ENCODE measurements around the gene USP6NL. TPM values are rescaled to one million over a fixed set of nuclear protein-coding genes. Genes with fewer than 3 reads are reported as not detected.

USP6NL gene
- total and polyA plus RNA-seq, 7 donors = 9.2 to 11.4 (median 10.8) TPM

- no peak overlapping the region for H3K27ac ChIP-seq
- WGBS, 2 donors = 83 to 91% methylated on average over 6 of the region's 6 CpGs
- H3K9me3 ChIP-seq = no peaks in the 10 kb centered on the region
- intact Hi-C loops (cut with DNase I) = no loop called here
- peaks cover 0 to 8% (median 0%) of the 10 kb centered on the region in 4 donors for H3K36me3 ChIP-seq
- no peaks in the 10 kb centered on the region for H3K27me3 ChIP-seq
- peaks cover 0 to 13% (median 6%) of the 10 kb centered on the region in 4 donors for H3K4me1 ChIP-seq
- no peak overlapping the region for H3K4me3 ChIP-seq
- no peak for DNase-seq
- TF ChIP-seq POLR2AphosphoS5 (IDR thresholded peaks at IDR 0.05) = no peak
- no peak for TF ChIP-seq EP300 (IDR thresholded peaks at IDR 0.05)
- TF ChIP-seq POLR2A (IDR thresholded peaks at IDR 0.05) = no peak
- no peak for TF ChIP-seq CTCF (IDR thresholded peaks at IDR 0.05)
Measured at GRCh38 chr10:11483201-11484148, 128.0 kb downstream of the USP6NL start.

GRCh38 chr10:11482306-11482705, 129.1 kb downstream of the USP6NL start:
- Histone ChIP-seq H3K27ac (no peak overlapping the region), H3K4me3 (no peak overlapping the region), H3K9me3 (no peaks in the 10 kb centered on the region), H3K4me1 (peaks cover 0 to 25% (median 13%) of the 10 kb centered on the region in 4 donors), H3K27me3 (no peaks in the 10 kb centered on the region), H3K36me3 (peaks cover 0 to 8% (median 0%) of the 10 kb centered on the region in 4 donors)
- intact Hi-C loops (cut with DNase I) = no loop called here
- DNase-seq = no peak
- TF ChIP-seq POLR2A (IDR thresholded peaks at IDR 0.05) (no peak), EP300 (IDR thresholded peaks at IDR 0.05) (no peak), POLR2AphosphoS5 (IDR thresholded peaks at IDR 0.05) (no peak), CTCF (IDR thresholded peaks at IDR 0.05) (no peak)

GRCh38 chr10:11480687-11481086, 130.8 kb downstream of the USP6NL start:
- TF ChIP-seq CTCF (IDR thresholded peaks at IDR 0.05) (no peak), POLR2A (IDR thresholded peaks at IDR 0.05) (no peak), POLR2AphosphoS5 (IDR thresholded peaks at IDR 0.05) (no peak), EP300 (IDR thresholded peaks at IDR 0.05) (no peak)
- no peak for DNase-seq
- Histone ChIP-seq H3K36me3 (peaks cover 0 to 8% (median 0%) of the 10 kb centered on the region in 4 donors), H3K27me3 (no peaks in the 10 kb centered on the region), H3K9me3 (no peaks in the 10 kb centered on the region), H3K4me1 (peaks cover 0 to 30% (median 19%) of the 10 kb centered on the region in 4 donors), H3K4me3 (no peak overlapping the region), H3K27ac (no peak overlapping the region)
- intact Hi-C loops (cut with DNase I) = no loop called here
- 90 to 97% methylated on average over 4 of the region's 4 CpGs for WGBS, 2 donors

- H3K4me1 ChIP-seq = peaks cover 0 to 34% (median 20%) of the 10 kb centered on the region in 4 donors
- TF ChIP-seq EP300 (IDR thresholded peaks at IDR 0.05) = no peak
- TF ChIP-seq POLR2A (IDR thresholded peaks at IDR 0.05) = no peak
- H3K27ac ChIP-seq = peak overlapping the region in 2 of 4 donors; percentile 23 to 26
- no peak for DNase-seq
- no peaks in the 10 kb centered on the region for H3K9me3 ChIP-seq
- H3K27me3 ChIP-seq = no peaks in the 10 kb centered on the region
- no peak overlapping the region for H3K4me3 ChIP-seq
- intact Hi-C loops (cut with DNase I) = no loop called here
- 86 to 98% methylated on average over 7 of the region's 7 CpGs for WGBS, 2 donors
- H3K36me3 ChIP-seq = no peaks in the 10 kb centered on the region
Measured at GRCh38 chr10:11479300-11479699, 132.2 kb downstream of the USP6NL start.

- no peaks in the 10 kb centered on the region for H3K27me3 ChIP-seq
- intact Hi-C loops (cut with DNase I) = no loop called here
- H3K27ac ChIP-seq = peak overlapping the region in 2 of 4 donors; percentile 23 to 26
- 93 to 97% methylated on average over 1 of the region's 1 CpG for WGBS, 2 donors
- no peaks in the 10 kb centered on the region for H3K36me3 ChIP-seq
- no peaks in the 10 kb centered on the region for H3K9me3 ChIP-seq
- no peak for DNase-seq
- H3K4me1 ChIP-seq = peaks cover 0 to 34% (median 20%) of the 10 kb centered on the region in 4 donors
- TF ChIP-seq POLR2A (IDR thresholded peaks at IDR 0.05) (no peak), POLR2AphosphoS5 (IDR thresholded peaks at IDR 0.05) (peak; percentile 51 to 84 (median 73))
- H3K4me3 ChIP-seq = no peak overlapping the region
Measured at GRCh38 chr10:11478807-11479206, 132.6 kb downstream of the USP6NL start.

All from sigmoid colon (tissue), 7 donors.